Measurements from ENCODE around the gene OSBP2.

Gene OSBP2

GRCh38 chr22:30665786-30666185 is 28.9 kb upstream of the OSBP2 start:
- CTCF ChIA-PET: no interaction called here
- TF ChIP-seq FOXM1 (IDR thresholded peaks at IDR 0.05; ENCODE audit: borderline replicate concordance) (no peak), L3MBTL2 (conservative IDR thresholded peaks at IDR 0.05) (no peak), ARNT (IDR thresholded peaks at IDR 0.05) (no peak), TARDBP (IDR thresholded peaks at IDR 0.05) (no peak)
- POLR2A ChIA-PET: no interaction called here

GRCh38 chr22:30667107-30667493 is 27.6 kb upstream of the OSBP2 start:
- no peak for TF ChIP-seq LEF1 (IDR thresholded peaks at IDR 0.05; ENCODE audit: borderline replicate concordance)
- POLR2A ChIA-PET: interaction anchor here (0.9 to 1.2 kb wide), 4 partner anchors 15 to 35 kb away, joined by 3 read pairs; partner anchors contain the start of gene SLC35E4

More at GRCh38 chr22:30665786-30666185, 28.9 kb upstream of the OSBP2 start:
- DNase-seq (ENCODE audit: extremely low spot score): no peak

GRCh38 chr22:30667494-30668385 is 26.9 kb upstream of the OSBP2 start, which contains the start of gene DUSP18:
Gene DUSP18 (minus strand): TSS chr22:30667875. CDS start chr22:30664003, 3,872 bp downstream.
- DNase-seq (ENCODE audit: extremely low spot score): peak; percentile 99
- CTCF ChIA-PET: interaction anchor here (0.8 to 1.0 kb wide), 2 partner anchors 12 to 33 kb away, joined by 3 read pairs; no protein-coding TSS in a partner anchor
- TF ChIP-seq L3MBTL2 (conservative IDR thresholded peaks at IDR 0.05) (peak; percentile 69), ZNF384 (IDR thresholded peaks at IDR 0.05) (no peak), ELF4 (IDR thresholded peaks at IDR 0.05) (no peak)
- POLR2A ChIA-PET: interaction anchor here (0.6 to 1.6 kb wide), 7 partner anchors 11 to 73 kb away, joined by 3 to 4 read pairs (median 3); partner anchors contain the start of gene SLC35E4

More at GRCh38 chr22:30667107-30667493, 27.6 kb upstream of the OSBP2 start:
- DNase-seq (ENCODE audit: extremely low spot score): no peak
- CTCF ChIA-PET: interaction anchor here (0.8 kb wide), 1 partner anchor 32 kb away, joined by 3 read pairs; no protein-coding TSS in a partner anchor

- POLR2A ChIA-PET: interaction anchor here (0.6 to 1.6 kb wide), 3 partner anchors 11 to 72 kb away, joined by 3 to 4 read pairs (median 3); partner anchors contain the start of gene SLC35E4
- peak; percentile 44 for DNase-seq (ENCODE audit: extremely low spot score)
- TF ChIP-seq HDGF (IDR thresholded peaks at IDR 0.05; ENCODE audit: borderline replicate concordance): no peak
- no peak for TF ChIP-seq CTBP1 (IDR thresholded peaks at IDR 0.05; ENCODE audit: borderline replicate concordance)
- CTCF ChIA-PET: interaction anchor here (1.0 kb wide), 1 partner anchor 11 kb away, joined by 3 read pairs; no protein-coding TSS in a partner anchor
These were observed 26.3 kb upstream of the OSBP2 start for GRCh38 chr22:30668386-30668710.

GRCh38 chr22:30671071-30671470 is 23.6 kb upstream of the OSBP2 start:
- DNase-seq (ENCODE audit: extremely low spot score): no peak
- TF ChIP-seq ZNF384 (IDR thresholded peaks at IDR 0.05) (no peak), BHLHE40 (IDR thresholded peaks at IDR 0.05; ENCODE audit: borderline replicate concordance) (no peak), LEF1 (IDR thresholded peaks at IDR 0.05; ENCODE audit: borderline replicate concordance) (no peak), FOXK2 (IDR thresholded peaks at IDR 0.05) (no peak), CTBP1 (IDR thresholded peaks at IDR 0.05; ENCODE audit: borderline replicate concordance) (no peak), NFRKB (IDR thresholded peaks at IDR 0.05) (no peak), ELF4 (IDR thresholded peaks at IDR 0.05) (no peak), FOXA1 (IDR thresholded peaks at IDR 0.05) (no peak), HDGF (IDR thresholded peaks at IDR 0.05; ENCODE audit: borderline replicate concordance) (no peak), L3MBTL2 (conservative IDR thresholded peaks at IDR 0.05) (no peak), FOXM1 (IDR thresholded peaks at IDR 0.05; ENCODE audit: borderline replicate concordance) (no peak), ARNT (IDR thresholded peaks at IDR 0.05) (no peak), SP1 (IDR thresholded peaks at IDR 0.05) (no peak), TARDBP (IDR thresholded peaks at IDR 0.05) (no peak), PKNOX1 (IDR thresholded peaks at IDR 0.05) (no peak), SUZ12 (IDR thresholded peaks at IDR 0.05) (no peak)
- ChIA-PET POLR2A (no interaction called here), CTCF (no interaction called here)

- DNase-seq (ENCODE audit: extremely low spot score): no peak
- no peak for TF ChIP-seq FOXM1 (IDR thresholded peaks at IDR 0.05; ENCODE audit: borderline replicate concordance)
- TF ChIP-seq FOXK2 (IDR thresholded peaks at IDR 0.05): no peak
- no peak for TF ChIP-seq HDGF (IDR thresholded peaks at IDR 0.05; ENCODE audit: borderline replicate concordance)
- no peak for TF ChIP-seq FOXA1 (IDR thresholded peaks at IDR 0.05)
- TF ChIP-seq SP1 (IDR thresholded peaks at IDR 0.05): no peak
- no peak for TF ChIP-seq ARNT (IDR thresholded peaks at IDR 0.05)
- TF ChIP-seq TARDBP (IDR thresholded peaks at IDR 0.05): no peak
- TF ChIP-seq PKNOX1 (IDR thresholded peaks at IDR 0.05): no peak
- no peak for TF ChIP-seq ELF4 (IDR thresholded peaks at IDR 0.05)
- TF ChIP-seq CTBP1 (IDR thresholded peaks at IDR 0.05; ENCODE audit: borderline replicate concordance): no peak
- TF ChIP-seq ZNF384 (IDR thresholded peaks at IDR 0.05): no peak
- no peak for TF ChIP-seq NFRKB (IDR thresholded peaks at IDR 0.05)
- no peak for TF ChIP-seq BHLHE40 (IDR thresholded peaks at IDR 0.05; ENCODE audit: borderline replicate concordance)
- ChIA-PET POLR2A (no interaction called here), CTCF (no interaction called here)
These were observed 21.5 kb upstream of the OSBP2 start for GRCh38 chr22:30673136-30673535.

- TF ChIP-seq HDGF (IDR thresholded peaks at IDR 0.05; ENCODE audit: borderline replicate concordance) (no peak), FOXK2 (IDR thresholded peaks at IDR 0.05) (no peak), SUZ12 (IDR thresholded peaks at IDR 0.05) (no peak), PKNOX1 (IDR thresholded peaks at IDR 0.05) (no peak), TARDBP (IDR thresholded peaks at IDR 0.05) (no peak), CTBP1 (IDR thresholded peaks at IDR 0.05; ENCODE audit: borderline replicate concordance) (no peak), NFRKB (IDR thresholded peaks at IDR 0.05) (no peak), BHLHE40 (IDR thresholded peaks at IDR 0.05; ENCODE audit: borderline replicate concordance) (no peak), SP1 (IDR thresholded peaks at IDR 0.05) (no peak), LEF1 (IDR thresholded peaks at IDR 0.05; ENCODE audit: borderline replicate concordance) (no peak), L3MBTL2 (conservative IDR thresholded peaks at IDR 0.05) (no peak), ELF4 (IDR thresholded peaks at IDR 0.05) (no peak), FOXA1 (IDR thresholded peaks at IDR 0.05) (no peak)
- ChIA-PET POLR2A (no interaction called here), CTCF (no interaction called here)
- no peak for DNase-seq (ENCODE audit: extremely low spot score)
These were observed 20.2 kb upstream of the OSBP2 start for GRCh38 chr22:30674482-30674881.
